GM18519 (cell line): ENCODE results near the gene KLHDC7B.
"Not testable (repeated sequence)": the region's sequence is repeated elsewhere in the genome, so short reads cannot be mapped to it uniquely, and the experiment has no call there.

Source experiments
- ATAC-seq: cut with Tn5 transposase; IDR thresholded peaks from one replicate; pipeline ENCODE4 v1.9.1; 2021; ENCODE audit warnings: mild to moderate bottlenecking, moderate library complexity; ENCODE audit not compliant: unreplicated experiment, low FRiP score

The KLHDC7B gene

DNA sequence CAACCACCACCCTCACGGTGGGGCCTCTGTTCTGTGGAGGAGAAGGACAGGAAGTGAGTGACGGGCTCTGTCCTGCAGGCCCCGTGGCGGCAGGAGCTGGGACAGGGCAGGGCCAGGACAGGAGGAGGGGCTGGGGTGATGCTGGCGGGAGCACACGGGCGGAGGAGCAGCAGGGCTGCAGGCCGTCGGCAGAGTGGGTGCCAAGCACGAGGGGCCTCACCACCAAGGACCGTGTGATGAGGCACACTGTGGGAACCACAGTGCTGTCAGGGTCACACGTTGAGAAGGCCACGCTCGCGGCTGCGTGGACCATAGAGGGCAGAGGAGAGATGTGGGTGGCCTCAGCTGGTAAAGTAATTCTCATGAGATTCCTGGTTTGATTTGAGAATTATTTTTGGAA, 28.8 kb upstream of the KLHDC7B start:
- ATAC-seq: no peak

DNA sequence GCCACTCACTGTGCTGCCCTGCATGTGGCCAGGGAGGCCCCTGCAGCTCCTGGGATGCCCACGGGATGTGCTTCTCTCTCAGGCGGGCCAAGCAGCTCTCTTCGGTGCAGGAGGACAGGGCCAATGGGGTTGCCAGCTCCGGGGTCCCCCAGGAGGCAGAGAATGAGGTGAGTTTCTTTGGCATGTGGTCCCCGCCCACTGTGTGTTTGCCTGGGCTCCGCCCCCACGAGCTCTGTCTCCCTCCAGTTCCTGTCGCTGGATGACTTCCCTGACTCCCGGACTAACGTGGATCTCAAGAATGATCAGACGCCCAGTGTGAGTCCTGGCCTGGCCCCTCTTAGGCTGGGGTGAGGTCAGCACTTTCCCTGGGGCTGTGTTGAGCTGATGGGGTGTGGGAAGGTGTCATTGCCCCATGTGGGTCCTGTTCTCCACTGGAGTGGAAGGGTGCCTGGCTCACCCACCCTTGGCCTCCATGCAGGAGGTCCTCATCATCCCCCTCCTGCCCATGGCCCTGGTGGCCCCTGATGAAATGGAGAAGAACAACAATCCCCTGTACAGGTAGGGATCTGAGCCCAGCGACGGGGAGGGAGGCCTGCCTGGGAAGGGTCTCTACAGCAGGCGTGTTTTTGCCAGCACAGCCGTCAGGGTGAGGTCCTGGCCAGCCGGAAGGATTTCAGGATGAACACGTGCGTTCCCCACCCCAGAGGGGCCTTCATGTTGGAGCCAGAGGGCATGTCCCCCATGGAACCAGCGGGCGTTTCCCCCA, 28.0 kb upstream of the KLHDC7B start:
- ATAC-seq: no peak

DNA sequence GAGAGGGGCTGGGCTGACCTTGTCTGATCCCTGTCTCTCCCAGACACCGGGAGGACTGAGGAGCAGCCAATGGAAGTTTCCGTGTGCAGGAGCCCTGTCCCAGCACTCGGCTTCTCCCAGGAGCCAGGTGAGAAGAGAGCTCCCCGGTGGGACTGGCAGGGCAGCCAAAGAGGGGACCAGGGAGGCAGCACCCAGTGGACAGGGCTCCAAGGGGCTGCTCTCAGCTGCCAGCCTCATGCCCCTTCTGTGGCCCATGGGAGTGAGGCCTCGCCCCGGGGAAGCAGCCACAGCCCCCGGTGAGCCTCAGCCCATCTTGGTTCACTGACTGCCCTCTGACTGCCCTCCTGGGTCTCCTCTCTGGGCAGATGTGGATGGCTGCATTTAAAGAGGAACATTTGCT, 27.1 kb upstream of the KLHDC7B start:
- no peak for ATAC-seq

DNA sequence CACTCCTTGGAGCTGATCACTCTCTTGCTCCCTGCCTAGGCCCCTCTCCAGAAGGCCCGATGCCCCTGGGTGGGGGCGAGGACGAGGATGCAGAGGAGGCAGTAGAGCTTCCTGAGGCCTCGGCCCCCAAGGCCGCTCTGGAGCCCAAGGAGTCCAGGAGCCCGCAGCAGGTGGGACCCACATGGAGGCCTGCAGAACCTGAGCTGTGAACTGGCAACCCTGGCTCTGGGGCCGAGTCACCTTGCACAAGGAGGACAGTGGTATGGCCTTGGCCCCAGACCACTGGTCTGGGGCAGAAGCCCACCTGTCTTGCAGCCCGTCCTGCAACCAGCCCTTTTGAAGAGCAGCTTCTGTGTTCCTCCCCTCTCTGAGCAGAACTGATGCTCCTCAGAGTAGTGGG, 26.5 kb upstream of the KLHDC7B start:
- no peak for ATAC-seq

DNA sequence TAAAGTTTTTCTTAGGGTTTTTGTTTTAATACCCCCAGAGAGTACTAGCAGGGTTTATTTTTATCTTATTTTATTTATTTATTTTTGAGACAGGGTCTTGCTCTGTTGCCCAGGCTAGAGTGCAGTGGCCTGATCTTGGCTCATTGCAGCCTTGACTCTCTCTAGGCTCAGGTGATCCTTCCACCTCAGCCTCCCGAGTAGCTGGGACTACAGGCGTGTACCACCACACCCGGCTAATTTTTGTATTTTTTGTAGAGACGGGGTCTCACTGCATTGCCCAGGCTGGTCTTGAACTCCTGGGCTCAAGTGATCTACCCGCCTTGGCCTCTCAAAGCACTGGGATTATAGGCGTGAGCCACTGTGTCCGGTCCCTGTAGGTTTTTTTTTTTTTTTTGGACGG, 25.5 kb upstream of the KLHDC7B start:
- not testable (repeated sequence) for ATAC-seq

DNA sequence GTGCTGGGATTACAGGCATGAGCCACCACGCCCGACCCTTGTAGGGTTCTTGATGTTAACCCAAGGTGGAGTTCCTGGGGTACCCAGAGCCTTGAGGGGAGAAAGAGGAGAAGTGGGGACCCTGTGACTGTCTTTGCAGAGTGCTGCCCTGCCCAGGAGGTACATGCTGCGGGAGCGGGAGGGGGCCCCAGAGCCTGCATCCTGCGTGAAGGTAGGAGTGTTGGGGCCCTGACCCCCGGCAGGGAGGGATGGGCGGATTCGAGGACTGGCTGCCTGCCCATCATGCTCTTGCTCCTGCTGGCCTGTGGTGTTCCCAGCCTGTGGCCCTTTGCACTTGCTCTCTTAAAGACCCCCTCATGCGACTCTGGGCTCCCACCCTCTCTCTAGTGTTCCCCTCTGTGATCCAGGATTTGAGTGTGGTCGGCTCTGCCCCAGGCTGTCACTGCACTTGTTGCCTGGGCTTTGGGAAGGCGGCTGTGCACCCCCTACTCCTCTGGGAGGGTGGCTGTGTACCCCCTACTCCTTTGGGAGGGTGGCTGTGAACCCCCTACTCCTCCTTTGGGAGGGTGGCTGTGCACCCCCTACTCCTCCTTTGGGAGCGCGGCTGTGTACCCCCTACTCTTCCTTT, 24.8 kb upstream of the KLHDC7B start:
- no peak for ATAC-seq

DNA sequence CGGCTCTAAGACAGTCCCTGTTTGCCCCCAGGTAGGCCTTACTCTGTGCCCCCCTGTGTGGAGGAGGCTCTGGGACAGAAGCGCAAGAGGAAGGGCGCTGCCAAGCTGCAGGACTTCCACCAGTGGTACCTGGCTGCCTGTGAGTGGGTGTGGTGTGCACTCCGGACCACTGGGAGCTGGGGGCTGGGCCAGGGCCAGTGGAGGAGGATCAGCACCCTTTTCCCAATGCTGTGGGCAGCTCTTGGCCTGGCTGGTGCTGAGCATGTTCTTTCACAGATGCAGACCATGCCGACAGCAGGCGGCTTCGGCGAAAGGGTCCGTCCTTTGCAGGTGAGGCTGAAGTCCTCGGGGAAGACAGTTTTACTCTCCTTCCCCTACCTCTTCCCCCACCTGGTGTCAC, 24.0 kb upstream of the KLHDC7B start:
- no peak for ATAC-seq

DNA sequence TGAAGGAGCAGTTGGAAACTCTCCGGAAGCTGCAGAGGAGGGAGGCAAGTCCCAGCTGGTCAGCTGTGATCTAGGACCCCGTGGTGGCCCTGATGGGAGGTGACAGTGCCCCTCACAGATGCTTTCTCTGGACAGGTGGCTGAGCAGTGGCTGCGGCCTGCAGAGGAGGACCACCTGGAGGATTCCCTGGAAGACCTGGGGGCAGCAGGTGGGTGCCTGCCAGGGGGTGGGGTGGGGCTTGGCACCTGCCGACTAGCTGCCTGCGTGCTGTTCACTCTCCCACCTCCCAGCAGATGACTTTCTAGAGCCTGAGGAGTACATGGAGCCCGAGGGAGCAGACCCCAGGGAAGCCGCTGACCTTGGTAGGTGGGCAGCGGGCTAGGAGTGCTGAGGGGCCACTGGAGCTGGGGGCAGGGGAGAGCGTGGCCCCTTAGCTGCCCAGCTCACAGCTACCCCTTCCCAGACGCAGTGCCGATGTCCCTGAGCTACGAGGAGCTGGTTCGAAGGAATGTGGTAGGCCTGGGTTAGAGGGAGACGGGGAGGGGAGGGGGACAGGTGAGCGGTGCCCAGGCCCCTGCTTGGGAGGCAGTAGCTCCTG, 23.4 kb upstream of the KLHDC7B start:
- ATAC-seq: no peak

DNA sequence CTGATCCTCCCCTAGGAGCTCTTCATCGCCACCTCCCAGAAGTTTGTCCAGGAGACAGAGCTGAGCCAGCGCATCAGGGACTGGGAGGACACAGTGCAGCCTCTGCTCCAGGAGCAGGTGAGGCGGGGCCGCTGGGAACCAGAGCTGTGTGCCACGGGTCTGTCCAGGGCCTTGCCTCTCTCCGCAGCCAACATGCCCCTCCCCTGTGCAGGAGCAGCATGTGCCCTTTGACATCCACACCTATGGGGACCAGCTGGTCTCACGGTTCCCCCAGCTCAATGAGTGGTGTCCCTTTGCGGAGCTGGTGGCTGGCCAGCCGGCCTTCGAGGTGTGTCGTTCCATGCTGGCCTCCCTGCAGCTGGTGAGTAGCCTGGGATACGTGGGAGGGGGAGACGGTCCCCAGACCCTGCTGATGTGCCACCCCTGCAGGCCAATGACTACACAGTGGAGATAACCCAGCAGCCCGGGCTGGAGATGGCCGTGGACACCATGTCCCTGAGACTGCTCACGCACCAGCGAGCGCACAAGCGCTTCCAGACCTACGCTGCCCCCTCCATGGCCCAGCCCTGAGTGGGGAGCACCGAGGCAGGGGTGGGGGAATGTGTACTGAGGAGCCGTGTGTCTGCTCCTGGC, 22.8 kb upstream of the KLHDC7B start:
- ATAC-seq: no peak

DNA sequence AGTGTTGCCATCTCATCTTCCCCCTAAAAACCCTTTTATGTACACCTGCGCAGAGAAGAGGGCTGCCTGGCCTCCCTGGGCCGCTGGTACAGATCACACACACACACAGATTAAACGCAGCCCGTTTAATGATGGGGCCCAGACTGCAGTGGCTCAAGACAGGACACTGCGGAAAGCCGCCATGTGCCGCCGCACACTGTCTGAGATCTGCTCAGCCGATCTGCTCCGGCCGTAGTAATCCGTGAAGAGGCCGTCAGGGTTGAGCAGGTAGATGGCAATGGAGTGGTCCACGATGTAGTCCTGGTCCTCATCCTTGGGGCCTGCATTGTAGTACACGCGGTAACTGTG, 22.3 kb upstream of the KLHDC7B start:
- no peak for ATAC-seq

DNA sequence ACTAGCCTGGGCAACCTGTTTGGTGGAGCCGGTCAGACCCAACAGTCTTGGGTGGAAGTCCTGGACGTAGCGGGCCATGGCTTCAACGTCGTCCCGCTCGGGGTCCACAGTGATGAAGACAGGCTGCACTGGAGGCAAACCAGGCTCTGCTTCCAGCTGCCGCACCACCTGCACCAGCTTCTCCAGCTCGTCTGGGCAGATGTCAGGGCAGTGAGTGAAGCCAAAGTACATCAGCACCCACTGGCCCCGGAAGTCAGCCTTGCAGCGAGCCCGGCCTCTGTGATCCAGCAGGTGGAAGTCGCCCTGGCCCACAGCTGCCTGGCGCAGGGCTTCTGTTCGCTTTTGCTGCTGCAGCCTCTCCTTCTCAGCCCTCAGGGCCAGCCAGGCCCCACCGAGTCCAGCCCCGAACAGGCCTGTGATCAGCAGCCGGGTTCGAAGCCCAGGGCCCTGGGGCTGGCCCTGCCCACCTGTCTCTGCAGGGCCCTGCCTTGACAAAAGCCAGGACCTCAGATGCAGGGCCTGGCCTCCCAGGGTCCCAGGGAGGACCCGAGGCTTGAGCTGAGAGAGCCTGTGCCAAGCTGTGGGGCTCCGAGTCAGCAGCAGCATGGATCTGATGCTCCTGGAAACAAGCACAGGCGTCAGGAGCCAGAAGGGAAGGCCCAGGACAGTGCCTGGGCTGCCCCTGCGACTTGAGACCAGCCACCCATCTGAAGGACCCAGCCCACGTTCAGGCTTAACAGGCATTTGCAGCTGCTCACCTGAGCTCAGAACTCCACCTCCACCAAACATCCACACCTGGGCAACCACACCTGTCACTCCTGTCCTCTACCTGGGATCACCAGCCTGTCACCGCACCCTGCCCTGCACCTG, 21.7 kb upstream of the KLHDC7B start:
- no peak for ATAC-seq

DNA sequence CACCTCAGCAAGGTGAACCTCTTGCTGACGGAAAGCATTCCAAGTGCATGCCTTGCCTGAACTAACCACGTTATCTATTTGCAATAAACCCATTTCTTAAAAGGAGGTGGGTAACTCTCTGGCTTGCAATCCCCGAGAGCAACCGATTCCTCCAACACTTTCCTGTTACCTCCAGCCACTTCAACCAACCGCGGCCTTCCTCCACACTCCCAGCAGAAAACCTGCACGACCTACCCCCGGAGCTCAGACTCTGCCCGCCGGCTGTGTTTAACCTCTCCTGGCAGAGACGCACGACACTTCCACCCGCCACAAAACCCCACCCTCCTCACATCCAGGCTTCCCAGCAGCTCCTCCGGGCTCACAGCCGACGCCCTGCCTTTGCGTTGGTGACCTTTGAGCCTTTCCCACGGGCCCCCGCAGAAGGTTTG, 21.0 kb upstream of the KLHDC7B start:
- ATAC-seq: no peak

DNA sequence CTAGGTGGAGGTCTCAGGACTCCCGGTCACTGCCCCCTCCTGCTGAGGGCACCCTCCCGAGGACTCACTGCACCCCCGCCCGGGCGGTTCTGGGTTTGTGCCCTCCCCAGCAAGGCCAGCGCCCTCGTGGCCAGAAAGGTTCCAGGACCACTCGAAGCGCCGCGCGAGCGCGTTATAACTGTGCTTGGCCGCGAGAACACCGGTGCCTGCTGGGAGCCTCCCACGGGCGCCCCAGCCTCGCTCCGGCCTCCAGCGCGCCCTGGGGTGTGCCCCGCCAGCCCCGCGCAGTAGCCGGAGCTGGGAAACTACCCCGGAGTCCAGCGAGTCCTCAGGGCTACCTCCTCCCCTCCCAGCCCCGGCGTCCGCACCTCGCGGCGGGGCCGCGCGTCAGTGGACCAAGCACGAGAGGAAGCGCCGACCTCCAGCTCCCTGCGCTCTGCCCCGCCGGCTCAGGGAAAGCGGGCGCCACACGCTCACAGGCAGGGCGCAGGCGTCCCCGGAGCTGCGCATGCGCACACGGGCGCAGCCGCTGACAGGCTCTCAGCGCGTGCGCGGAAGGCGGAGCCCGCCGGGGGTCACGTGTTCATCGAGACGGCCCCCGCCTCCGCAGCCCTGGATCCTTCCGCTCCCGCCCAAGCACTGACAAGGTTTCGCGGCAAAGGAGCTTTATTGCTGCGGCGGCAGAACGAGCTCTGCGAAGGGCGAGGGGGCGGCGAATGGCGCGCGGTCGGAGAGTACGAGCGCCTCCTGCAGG, 20.4 kb upstream of the KLHDC7B start, which contains the start of gene SCO2:
Gene SCO2, minus strand, starts transcription at position 495 of the 754 bp plus-strand sequence. CDS start 1,187 bp downstream, outside the sequence.
- ATAC-seq: peak; percentile 30

DNA sequence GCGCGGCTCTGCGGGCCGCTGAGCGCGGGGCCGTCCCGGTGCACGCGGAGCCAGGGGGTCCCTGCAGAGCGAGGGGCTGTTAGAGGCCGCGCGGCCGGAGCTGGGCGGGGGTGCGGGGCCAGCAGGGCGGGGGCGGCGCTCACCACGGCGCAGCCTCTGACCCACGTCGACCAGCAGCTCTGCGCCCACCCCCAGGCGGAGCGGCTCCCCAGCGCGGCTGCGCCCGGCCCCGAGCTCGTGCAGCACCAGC, 19.9 kb upstream of the KLHDC7B start:
- ATAC-seq: no peak

DNA sequence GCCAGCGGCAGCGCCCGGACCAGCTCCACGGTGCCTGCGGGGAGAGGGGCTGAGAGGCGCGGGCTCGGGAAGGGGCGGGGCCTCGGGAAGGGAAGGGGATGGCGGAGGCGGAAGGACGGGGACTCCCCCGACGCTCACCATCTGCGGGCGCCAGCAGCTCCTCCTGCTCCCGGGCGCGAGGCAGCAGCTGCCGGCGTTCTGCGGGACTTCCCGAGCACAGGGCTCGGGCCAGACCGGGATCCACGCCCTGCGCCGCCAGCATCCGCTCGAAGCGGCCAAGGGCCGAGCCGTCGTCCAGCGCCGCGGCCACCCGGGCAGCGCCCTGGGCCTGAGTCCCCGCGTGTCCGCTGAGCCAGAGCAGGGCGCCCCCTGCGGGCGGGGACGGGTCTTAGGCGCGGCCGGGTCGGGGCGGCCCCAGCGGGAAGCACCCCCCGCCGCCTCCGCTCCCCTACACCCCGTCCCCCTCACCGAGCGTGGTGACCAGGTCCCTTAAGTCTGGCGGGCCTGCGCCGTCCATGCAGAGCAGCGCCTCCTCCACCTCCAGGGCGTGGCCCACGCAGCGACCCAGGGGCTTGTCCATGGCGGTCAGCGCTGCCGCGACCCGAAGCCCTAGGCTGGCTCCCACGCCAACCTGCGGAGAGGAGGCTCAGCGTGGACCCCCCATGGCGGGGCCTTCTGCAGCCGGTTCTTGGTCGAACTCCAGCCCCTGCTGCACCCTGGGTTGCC, 19.4 kb upstream of the KLHDC7B start:
- ATAC-seq: peak; percentile 20

DNA sequence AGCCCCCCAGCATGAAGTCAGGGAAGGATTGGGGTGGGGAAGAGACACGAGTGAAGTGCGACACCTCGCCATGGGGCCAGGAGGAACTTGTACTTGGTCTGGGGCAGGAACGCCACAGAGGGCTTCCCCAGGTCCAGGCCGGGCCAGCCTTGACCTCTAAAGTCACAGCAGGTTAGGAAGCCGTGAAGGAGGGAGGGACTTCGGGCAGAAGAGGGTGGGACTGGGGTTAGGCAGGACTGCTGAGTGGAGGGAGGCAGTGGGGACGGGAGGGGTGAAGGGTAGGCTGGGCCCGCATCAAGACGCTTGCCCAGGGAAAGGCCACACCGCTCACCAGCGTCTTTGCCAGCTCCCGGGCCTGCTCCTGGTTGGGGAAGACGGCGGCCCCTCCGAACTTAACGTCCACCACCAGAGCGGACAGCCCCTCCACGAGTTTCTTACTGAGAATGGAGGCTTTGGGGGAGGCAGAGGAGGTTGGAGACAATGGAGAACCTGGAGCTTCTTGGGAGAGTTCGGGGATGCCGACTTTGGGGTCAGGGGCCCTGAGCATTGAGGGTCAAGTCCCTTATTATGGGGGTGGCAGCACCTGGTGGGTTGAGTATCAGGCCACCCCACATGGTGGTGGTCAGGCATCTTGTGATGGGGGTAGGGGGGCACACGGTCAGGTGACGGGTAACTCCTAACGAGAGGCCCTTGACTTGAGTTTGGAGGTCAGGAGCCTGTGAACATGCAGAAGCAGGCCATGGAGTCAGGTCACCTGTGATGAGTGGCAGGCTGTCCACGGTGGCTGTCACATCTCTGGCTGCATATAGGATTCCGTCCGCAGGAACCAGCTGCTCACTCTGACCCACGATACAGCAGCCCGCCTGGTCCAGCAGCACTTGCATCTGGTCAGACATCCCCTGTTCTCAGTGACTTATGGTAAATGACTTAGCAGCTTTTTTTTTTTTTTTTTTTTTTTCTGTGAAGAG, 18.6 kb upstream of the KLHDC7B start:
- ATAC-seq: no peak

DNA sequence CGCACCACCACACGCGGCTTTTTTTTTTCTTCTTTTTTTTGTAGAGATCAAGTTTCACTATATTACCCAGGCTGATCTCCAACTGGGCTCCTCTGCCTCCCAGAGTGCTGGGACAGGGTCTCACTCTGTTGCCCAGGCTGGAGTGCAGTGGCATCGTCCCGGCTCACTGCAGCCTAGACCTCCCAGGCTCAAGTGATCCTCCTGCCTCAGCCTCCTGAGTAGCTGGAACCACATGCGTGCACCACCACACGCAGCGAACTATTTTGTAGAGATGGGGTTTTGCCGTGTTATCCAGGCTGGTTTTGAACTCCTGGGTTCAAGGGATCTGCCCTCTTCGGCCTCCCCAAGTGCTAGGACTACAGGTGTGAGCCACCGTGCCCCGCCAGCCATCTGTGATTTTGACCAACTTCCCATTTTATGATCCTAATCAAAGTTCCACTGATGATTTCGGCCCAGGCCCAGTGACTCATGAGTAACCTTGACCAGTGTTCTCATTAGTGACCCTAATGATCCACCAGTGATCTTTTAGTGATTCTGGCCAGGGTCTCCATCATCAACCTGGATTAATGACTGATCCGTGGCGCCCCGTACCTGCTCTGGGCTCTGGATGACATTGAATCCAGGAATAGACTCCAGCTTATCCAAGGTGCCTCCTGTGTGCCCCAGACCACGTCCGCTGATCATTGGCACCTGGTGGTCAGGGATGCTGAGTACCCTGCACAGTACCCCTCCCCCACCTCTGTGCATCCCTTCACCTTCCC, 17.6 kb upstream of the KLHDC7B start:
- ATAC-seq: no peak
